ENCODE data around the gene DSN1.

DNA sequence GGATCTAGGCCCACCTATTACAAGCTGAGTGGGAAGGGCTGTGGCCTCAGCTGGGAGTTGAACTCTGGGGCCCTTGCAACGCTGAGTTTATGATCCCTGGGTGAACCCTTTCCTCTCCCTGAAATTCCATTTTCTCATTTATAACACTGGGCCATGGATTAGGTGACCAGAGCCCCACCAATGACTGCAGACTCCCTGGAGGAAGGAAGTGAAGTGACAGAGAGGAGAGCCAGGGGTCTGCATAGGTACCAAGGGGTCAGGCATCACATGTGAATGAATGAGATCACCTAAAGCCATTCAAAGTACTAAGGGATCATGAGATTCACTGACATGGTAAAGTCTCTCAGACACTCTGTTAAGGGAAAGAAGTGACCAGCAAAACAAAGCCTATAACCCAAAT is 46.5 kb upstream of the DSN1 start:
- TF ChIP-seq CTCF (IDR thresholded peaks at IDR 0.05) (no peak), POLR2A (IDR thresholded peaks at IDR 0.05) (no peak)
